Mucosa of descending colon (tissue), 3 donors: Measurements from ENCODE around the gene FNDC3B. TPM values are rescaled to one million over a fixed set of nuclear protein-coding genes. Genes with fewer than 3 reads are reported as not detected.

Source experiments
- ATAC-seq: fragments of 200-7000 bp; cut with Tn5 transposase; one replicate; pipeline ENCODE4 v1.9.1; 2020; ENCODE audit warnings: mild to moderate bottlenecking, moderate library complexity
- DNase-seq, 3 donors: peaks; one replicate each; pipeline ENCODE4 v3.0.0-alpha.2; 2020
- H3K36me3 ChIP-seq: fragments of 200-600 bp; one replicate; pipeline ENCODE4 v1.8.0; 2021; ENCODE audit warnings: low read depth, mild to moderate bottlenecking
- H3K4me1 ChIP-seq: fragments of 200-600 bp; one replicate; pipeline ENCODE4 v1.8.0; 2021; ENCODE audit warnings: low read depth, mild to moderate bottlenecking
- H3K4me3 ChIP-seq: fragments of 200-600 bp; one replicate; pipeline ENCODE4 v1.8.0; 2021; ENCODE audit warnings: mild to moderate bottlenecking
- H3K9me3 ChIP-seq: fragments of 200-600 bp; one replicate; pipeline ENCODE4 v1.8.0; 2021; ENCODE audit warnings: mild to moderate bottlenecking
- CTCF ChIP-seq: fragments of 200-600 bp; IDR thresholded peaks from one replicate; pipeline ENCODE4 v1.8.0; 2022; ENCODE audit warnings: antibody characterized with exemption, mild to moderate bottlenecking
- intact Hi-C, 2 donors: fragments of 100-400 bp; cut with DNase I in 1 of 2; cut with micrococcal nuclease in 1 of 2; formaldehyde crosslinking; loops; one replicate each; pipeline versions ENCODE4 v1.11.0 to v1.11.1; 2022; cut with DNase I, micrococcal nuclease
- total RNA-seq, 3 donors: library from RNA; stranded (reverse); fragmentation: NEBNext Ultra II Directional in 2 of 3; extraction: Animal tissue kit (Norgen Biotek cat#: 25700) in 2 of 3; gene quantifications; one replicate each; pipeline versions ENCODE4 v1.2.1 to v1.2.4, GENCODE V29; 2021 to 2023
- donor health status: DM: no; HTN: no; CAD: no; lungs with moderate emphysema.
- donor health status: DM: no; HTN: no; CAD: no.
- donor health status: DM: no; HTN: yes; CAD: no.

Gene FNDC3B
- total RNA-seq, 3 donors from 2014 or later = 107 to 132 (median 126) TPM

GRCh38 chr3:172136330-172136729 is 97.0 kb downstream of the FNDC3B start:
- intact Hi-C loops = no loop called here
- Histone ChIP-seq H3K36me3 (no peaks in the 10 kb centered on the region), H3K9me3 (no peaks in the 10 kb centered on the region), H3K4me3 (no peak overlapping the region), H3K4me1 (peaks cover 42% of the 10 kb centered on the region)
- ATAC-seq = no peak
- no peak for DNase-seq
- TF ChIP-seq CTCF = no peak

DNA sequence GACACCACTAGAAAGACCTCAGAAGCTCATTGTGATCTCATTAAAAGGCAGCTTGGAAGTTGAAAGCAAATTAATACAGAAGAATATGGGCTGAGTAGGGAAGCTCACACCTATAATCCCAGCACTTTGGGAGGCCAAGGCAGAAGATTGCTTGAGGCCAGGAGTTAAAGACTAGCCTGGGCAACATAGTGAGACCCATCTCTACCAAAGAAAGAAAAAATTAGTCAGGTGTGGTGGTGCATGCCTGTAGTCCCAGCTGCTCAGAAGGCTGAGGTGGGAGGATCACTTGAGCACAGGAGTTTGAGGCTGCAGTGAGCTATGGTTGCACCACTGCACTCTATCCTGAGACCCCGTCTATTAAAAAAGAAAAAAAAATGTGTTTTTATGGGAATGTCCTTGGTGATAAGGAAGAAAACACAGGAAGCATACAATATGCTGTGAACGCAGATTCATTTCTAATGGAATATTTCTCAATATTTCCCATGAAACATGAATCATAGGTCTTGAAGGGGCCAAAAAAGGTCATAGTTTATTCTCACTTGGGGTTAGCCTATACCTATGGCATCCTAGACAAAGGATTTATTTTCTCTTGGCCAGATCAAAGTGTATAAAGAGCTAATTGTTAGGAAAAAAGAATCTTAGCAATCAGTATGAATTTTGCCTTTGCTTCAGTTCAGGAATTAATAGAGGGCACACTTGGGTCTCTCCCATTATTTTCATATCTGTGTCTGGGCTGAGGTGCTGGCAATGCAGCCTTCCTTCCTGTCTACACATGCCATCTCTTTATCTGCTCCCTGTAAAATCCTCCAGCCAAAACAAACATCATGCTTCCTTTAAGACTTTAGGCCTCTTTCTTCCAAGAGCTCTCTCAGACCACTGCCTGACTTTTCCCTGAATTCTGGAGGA is 98.2 kb downstream of the FNDC3B start:
- DNase-seq = no peak
- Histone ChIP-seq H3K36me3 (no peaks in the 10 kb centered on the region), H3K9me3 (no peaks in the 10 kb centered on the region), H3K4me1 (peaks cover 54% of the 10 kb centered on the region), H3K4me3 (no peak overlapping the region)
- no peak for ATAC-seq
- intact Hi-C loops = no loop called here
- TF ChIP-seq CTCF = no peak

GRCh38 chr3:172138193-172138537 is 98.8 kb downstream of the FNDC3B start:
- TF ChIP-seq CTCF = no peak
- no peak for ATAC-seq
- no peak overlapping the region for H3K4me3 ChIP-seq
- no peaks in the 10 kb centered on the region for H3K36me3 ChIP-seq
- H3K4me1 ChIP-seq = peaks cover 55% of the 10 kb centered on the region
- H3K9me3 ChIP-seq = no peaks in the 10 kb centered on the region
- intact Hi-C loops = no loop called here
- no peak for DNase-seq

GRCh38 chr3:172138792-172139507 is 99.6 kb downstream of the FNDC3B start:
- Histone ChIP-seq H3K9me3 (no peaks in the 10 kb centered on the region), H3K36me3 (no peaks in the 10 kb centered on the region), H3K4me1 (peaks cover 53% of the 10 kb centered on the region), H3K4me3 (no peak overlapping the region)
- intact Hi-C loops = no loop called here
- peak in 1 of 3 donors; percentile 73 for DNase-seq
- peak; percentile 52 for ATAC-seq
- no peak for TF ChIP-seq CTCF

DNA sequence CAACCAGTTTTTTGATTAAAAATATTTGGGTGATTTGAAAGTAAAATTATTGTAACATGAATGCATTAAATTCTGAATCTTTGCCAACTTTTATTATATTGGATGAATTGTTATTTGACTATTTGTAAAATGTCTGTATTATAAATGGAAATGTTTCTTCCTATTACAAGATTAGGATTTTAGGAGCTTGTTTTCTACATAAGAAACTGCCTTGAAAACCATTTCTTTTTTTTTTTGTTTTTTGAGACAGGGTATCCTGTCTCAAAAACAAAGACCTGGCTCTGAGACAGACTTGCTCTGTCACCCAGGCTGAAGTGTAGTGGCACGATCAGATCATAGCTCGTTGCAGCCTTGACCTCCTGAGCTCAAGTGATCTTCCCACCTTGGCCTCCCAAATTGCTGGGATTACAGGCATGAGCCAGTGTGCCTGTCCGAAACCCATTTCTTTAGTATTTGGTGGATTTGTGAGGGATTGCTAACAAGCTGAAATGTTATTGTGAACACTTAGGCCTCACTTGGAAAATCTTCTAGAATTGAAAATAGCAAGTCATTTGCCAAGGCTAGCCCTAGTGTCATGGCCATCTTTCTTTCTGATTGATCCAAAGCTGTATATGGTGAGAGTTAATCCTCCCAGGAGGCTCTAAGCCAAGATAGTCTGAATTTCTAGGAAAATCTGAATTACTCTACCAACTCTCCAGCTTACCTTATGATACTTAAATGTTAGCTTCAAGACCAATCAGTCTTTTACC is 100.3 kb downstream of the FNDC3B start:
- peaks cover 50% of the 10 kb centered on the region for H3K4me1 ChIP-seq
- DNase-seq = no peak
- intact Hi-C loops = no loop called here
- H3K36me3 ChIP-seq = no peaks in the 10 kb centered on the region
- H3K4me3 ChIP-seq = no peak overlapping the region
- H3K9me3 ChIP-seq = no peaks in the 10 kb centered on the region
- TF ChIP-seq CTCF = no peak
- no peak for ATAC-seq
